Gastrocnemius medialis (tissue), 4 donors: ENCODE measurements around the gene PROM2.

Source experiments
- CTCF ChIP-seq, 5 experiments: fragments of 450-650 bp in 3 of 5; fragments of 200-600 bp in 2 of 5; sonication (generic) in 2 of 5; IDR thresholded peaks in 4 of 5; conservative IDR thresholded peaks in 1 of 5; 1 replicate in 4 of 5; 2 replicates in 1 of 5; pipeline ENCODE4 v1.5.1; 2016 to 2019; ENCODE audit warnings: antibody characterized with exemption in 5 of 5, mild to moderate bottlenecking in 3 of 5, moderate library complexity in 3 of 5
- POLR2A ChIP-seq, 2 donors: fragments of 450-650 bp; IDR thresholded peaks; one replicate each; pipeline ENCODE4 v1.6.1; 2017; ENCODE audit warnings: antibody characterized with exemption in 2 of 2, mild to moderate bottlenecking in 2 of 2, moderate library complexity in 2 of 2

GRCh38 chr2:95275601-95276243 lies 1.5 kb downstream of the PROM2 start:
- TF ChIP-seq CTCF (IDR thresholded peaks at IDR 0.05 in 4 of 5, conservative IDR thresholded peaks at IDR 0.05 in 1 of 5) (no peak), POLR2A (IDR thresholded peaks at IDR 0.05) (no peak)
